HepG2 (cell line): ENCODE measurements around the gene SYVN1. TPM values are rescaled to one million over a fixed set of nuclear protein-coding genes. Genes with fewer than 3 reads are reported as not detected.

Source experiments
- ATF7 ChIP-seq, 2 experiments: fragments of 450-650 bp in 1 of 2; sonication (generic) in 1 of 2; formaldehyde crosslinking in 1 of 2; IDR thresholded peaks; 2 replicates each; pipeline versions ENCODE4 v1.4.0 to v1.6.1; 2016 to 2020; ENCODE audit warnings: antibody characterized with exemption in 1 of 2, mild to moderate bottlenecking in 1 of 2, missing genetic modification reagents in 1 of 2
- BHLHE40 ChIP-seq: IDR thresholded peaks from 2 replicates; pipeline ENCODE4 v1.6.1; 2011; ENCODE audit warnings: low read length, improper control_type of control experiment
- CBFB ChIP-seq: sonication (generic); formaldehyde crosslinking; IDR thresholded peaks from 2 replicates; pipeline ENCODE4 v1.4.0; 2020; ENCODE audit warnings: missing genetic modification reagents
- CC2D1A ChIP-seq: sonication (generic); formaldehyde crosslinking; IDR thresholded peaks from 2 replicates; pipeline ENCODE4 v1.8.1; 2023; ENCODE audit warnings: mild to moderate bottlenecking, missing genetic modification reagents
- IKZF4 ChIP-seq: sonication (generic); formaldehyde crosslinking; IDR thresholded peaks from 2 replicates; pipeline ENCODE4 v1.5.1; 2020; ENCODE audit warnings: borderline replicate concordance, mild to moderate bottlenecking, low read depth, missing genetic modification reagents; ENCODE audit errors: not compliant biosample characterization
- PBX2 ChIP-seq: IDR thresholded peaks from 2 replicates; pipeline ENCODE4 v1.6.1; 2016; ENCODE audit warnings: control low read depth
- RAD21 ChIP-seq: fragments of 450-650 bp; formaldehyde crosslinking; IDR thresholded peaks from 2 replicates; pipeline ENCODE4 v1.5.0; 2020; ENCODE audit warnings: mild to moderate bottlenecking
- SNAI1 ChIP-seq: sonication (generic); formaldehyde crosslinking; IDR thresholded peaks from 2 replicates; pipeline ENCODE4 v1.5.0; 2020; ENCODE audit warnings: mild to moderate bottlenecking, missing genetic modification reagents, borderline replicate concordance
- STAG1 ChIP-seq: sonication (generic); formaldehyde crosslinking; IDR thresholded peaks from 2 replicates; pipeline ENCODE4 v1.4.0; 2020; ENCODE audit warnings: missing genetic modification reagents
- XBP1 ChIP-seq: sonication (generic); formaldehyde crosslinking; IDR thresholded peaks from 2 replicates; pipeline ENCODE4 v1.5.0; 2020; ENCODE audit warnings: missing genetic modification reagents
- ZNF24 ChIP-seq: fragments of 450-650 bp; IDR thresholded peaks from 2 replicates; pipeline ENCODE4 v1.6.1; 2017; ENCODE audit warnings: antibody characterized with exemption, mild to moderate bottlenecking
- ZNF432 ChIP-seq: sonication (generic); formaldehyde crosslinking; IDR thresholded peaks from 2 replicates; pipeline ENCODE4 v1.5.0; 2020; ENCODE audit warnings: missing genetic modification reagents, mild to moderate bottlenecking, borderline replicate concordance
- ZNF503 ChIP-seq: sonication (generic); formaldehyde crosslinking; IDR thresholded peaks from 2 replicates; pipeline ENCODE4 v1.4.0; 2020; ENCODE audit warnings: missing genetic modification reagents
- ZNF557 ChIP-seq: sonication (generic); formaldehyde crosslinking; IDR thresholded peaks from 2 replicates; pipeline ENCODE4 v1.4.0; 2020; ENCODE audit warnings: missing genetic modification reagents
- ZNF589 ChIP-seq: sonication (generic); formaldehyde crosslinking; conservative IDR thresholded peaks from 2 replicates; pipeline ENCODE4 v1.8.0; 2022; ENCODE audit warnings: mild to moderate bottlenecking, moderate library complexity, missing genetic modification reagents
- ZNF674 ChIP-seq: sonication (generic); formaldehyde crosslinking; IDR thresholded peaks from 2 replicates; pipeline ENCODE4 v1.5.0; 2020; ENCODE audit warnings: low read depth, mild to moderate bottlenecking, missing genetic modification reagents
- ZNF782 ChIP-seq: sonication (generic); formaldehyde crosslinking; IDR thresholded peaks from 2 replicates; pipeline ENCODE4 v1.4.0; 2020; ENCODE audit warnings: missing genetic modification reagents, mild to moderate bottlenecking, borderline replicate concordance
- polyA plus RNA-seq, 8 experiments: library from polyadenylated mRNA; depleted of rRNA in 3 of 8; stranded (reverse) in 7 of 8; unstranded in 1 of 8; fragments of >200 nt; fragmentation: Illumina TruSeq in 4 of 8; extraction: Trizol in 4 of 8; gene quantifications; 2 replicates each; pipeline versions ENCODE4 v1.2.1 to v1.2.3, GENCODE V29; 2011 to 2016; ENCODE audit warnings: low read depth in 4 of 8, missing spikeins in 1 of 8, mixed read lengths in 1 of 8; ENCODE audit not compliant: insufficient read depth in 1 of 8
- total RNA-seq, 5 experiments: library from RNA; depleted of rRNA; stranded (reverse); fragments of >200 nt; fragmentation: Illumina TruSeq; extraction: Trizol; gene quantifications; 2 replicates each; pipeline ENCODE4 v1.2.3, GENCODE V29; 2016; ENCODE audit warnings: low read depth in 1 of 5
- TF ChIP-seq, protein P1 (sequence below): sonication (generic); formaldehyde crosslinking; IDR thresholded peaks from 2 replicates; pipeline ENCODE4 v1.9.0; 2021; ENCODE audit warnings: missing genetic modification reagents, mild to moderate bottlenecking, borderline replicate concordance
- TF ChIP-seq, protein P2 (sequence below): IDR thresholded peaks from 2 replicates; pipeline ENCODE4 v1.6.1; 2016; ENCODE audit warnings: low read depth, control low read depth
- TF ChIP-seq, protein P3 (sequence below): sonication (generic); formaldehyde crosslinking; IDR thresholded peaks from 2 replicates; pipeline ENCODE4 v1.8.0; 2022; ENCODE audit warnings: low read depth, missing genetic modification reagents

The SYVN1 gene
- total and polyA plus RNA-seq, 2 of the 13 experiments (the other 11 are each of a cell fraction or from before 2014, with no cell fraction given), result 10.3 to 22.5 TPM

DNA sequence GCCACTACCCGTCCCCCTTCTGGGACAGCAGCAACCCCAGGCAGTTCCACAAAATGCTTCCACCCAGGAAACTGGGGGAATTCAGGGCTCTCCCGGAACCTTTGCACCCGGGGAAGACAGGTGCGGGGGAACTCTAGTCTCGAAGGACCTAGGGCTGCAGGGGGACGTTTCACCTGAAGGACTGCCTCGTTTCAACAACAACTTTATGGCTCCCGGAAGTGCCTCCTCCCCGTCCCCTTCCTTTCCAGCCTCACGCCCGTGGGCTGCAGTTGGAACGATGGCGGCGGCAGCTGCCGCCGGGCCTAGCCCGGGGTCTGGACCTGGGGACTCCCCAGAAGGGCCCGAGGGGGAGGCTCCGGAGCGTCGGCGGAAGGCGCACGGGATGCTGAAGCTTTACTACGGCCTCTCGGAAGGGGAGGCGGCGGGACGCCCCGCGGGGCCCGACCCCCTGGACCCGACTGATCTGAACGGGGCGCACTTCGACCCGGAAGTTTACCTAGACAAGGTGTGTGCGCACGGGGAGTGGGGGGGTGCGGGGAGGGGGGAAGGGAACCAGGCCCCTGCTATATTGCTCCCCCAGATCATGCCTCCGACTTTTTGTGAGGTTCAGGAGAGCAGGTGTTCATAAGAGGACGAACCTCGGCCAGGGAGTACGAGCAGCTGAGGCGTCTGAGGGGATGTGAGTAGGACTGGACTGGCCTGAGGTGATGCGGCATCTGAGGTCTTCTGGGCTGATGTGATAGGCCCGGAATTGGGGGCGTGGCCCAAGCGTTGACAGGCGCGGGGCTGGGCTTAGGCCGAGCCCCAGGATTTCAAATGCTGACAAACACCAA lies 38.1 kb downstream of the SYVN1 start, which contains the start of gene VPS51 (continued):
- TF ChIP-seq ZNF503 (CRISPR knock-in tag) (peak; percentile 65), BHLHE40 (peak; percentile 78), ZNF24 (peak; percentile 85), ATF7 (IDR thresholded peaks at IDR 0.05) (no peak), ATF7 (CRISPR knock-in tag; IDR thresholded peaks at IDR 0.05) (peak; percentile 58), CC2D1A (CRISPR knock-in tag) (no peak), ZNF589 (CRISPR knock-in tag) (0 out of 2 replicates have a peak, but pooled peaks have one; percentile 39), XBP1 (CRISPR knock-in tag) (no peak; the same call in 1 of the 2 replicates), SNAI1 (peak; percentile 75; the same call in 1 of the 2 replicates), ZNF557 (CRISPR knock-in tag) (no peak), IKZF4 (CRISPR knock-in tag) (no peak), STAG1 (CRISPR knock-in tag) (no peak), ZNF782 (no peak; the same call in 1 of the 2 replicates), PBX2 (CRISPR knock-in tag) (no peak), RAD21 (CRISPR knock-in tag) (peak; percentile 48; the same call in 1 of the 2 replicates), CBFB (CRISPR knock-in tag) (no peak; the same call in 1 of the 2 replicates), ZNF432 (no peak), ZNF674 (CRISPR knock-in tag) (no peak)
- TF ChIP-seq, protein P1, sequence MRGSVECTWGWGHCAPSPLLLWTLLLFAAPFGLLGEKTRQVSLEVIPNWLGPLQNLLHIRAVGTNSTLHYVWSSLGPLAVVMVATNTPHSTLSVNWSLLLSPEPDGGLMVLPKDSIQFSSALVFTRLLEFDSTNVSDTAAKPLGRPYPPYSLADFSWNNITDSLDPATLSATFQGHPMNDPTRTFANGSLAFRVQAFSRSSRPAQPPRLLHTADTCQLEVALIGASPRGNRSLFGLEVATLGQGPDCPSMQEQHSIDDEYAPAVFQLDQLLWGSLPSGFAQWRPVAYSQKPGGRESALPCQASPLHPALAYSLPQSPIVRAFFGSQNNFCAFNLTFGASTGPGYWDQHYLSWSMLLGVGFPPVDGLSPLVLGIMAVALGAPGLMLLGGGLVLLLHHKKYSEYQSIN, result no peak
- TF ChIP-seq, protein P2, sequence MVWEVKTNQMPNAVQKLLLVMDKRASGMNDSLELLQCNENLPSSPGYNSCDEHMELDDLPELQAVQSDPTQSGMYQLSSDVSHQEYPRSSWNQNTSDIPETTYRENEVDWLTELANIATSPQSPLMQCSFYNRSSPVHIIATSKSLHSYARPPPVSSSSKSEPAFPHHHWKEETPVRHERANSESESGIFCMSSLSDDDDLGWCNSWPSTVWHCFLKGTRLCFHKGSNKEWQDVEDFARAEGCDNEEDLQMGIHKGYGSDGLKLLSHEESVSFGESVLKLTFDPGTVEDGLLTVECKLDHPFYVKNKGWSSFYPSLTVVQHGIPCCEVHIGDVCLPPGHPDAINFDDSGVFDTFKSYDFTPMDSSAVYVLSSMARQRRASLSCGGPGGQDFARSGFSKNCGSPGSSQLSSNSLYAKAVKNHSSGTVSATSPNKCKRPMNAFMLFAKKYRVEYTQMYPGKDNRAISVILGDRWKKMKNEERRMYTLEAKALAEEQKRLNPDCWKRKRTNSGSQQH (CRISPR knock-in tag), result peak; percentile 87
- TF ChIP-seq, protein P3, sequence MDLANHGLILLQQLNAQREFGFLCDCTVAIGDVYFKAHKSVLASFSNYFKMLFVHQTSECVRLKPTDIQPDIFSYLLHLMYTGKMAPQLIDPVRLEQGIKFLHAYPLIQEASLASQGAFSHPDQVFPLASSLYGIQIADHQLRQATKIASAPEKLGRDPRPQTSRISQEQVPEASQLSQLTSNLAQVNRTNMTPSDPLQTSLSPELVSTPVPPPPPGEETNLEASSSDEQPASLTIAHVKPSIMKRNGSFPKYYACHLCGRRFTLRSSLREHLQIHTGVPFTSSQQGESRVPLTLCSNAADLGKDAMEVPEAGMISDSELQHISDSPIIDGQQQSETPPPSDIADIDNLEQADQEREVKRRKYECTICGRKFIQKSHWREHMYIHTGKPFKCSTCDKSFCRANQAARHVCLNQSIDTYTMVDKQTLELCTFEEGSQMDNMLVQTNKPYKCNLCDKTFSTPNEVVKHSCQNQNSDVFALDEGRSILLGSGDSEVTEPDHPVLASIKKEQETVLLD (CRISPR knock-in tag), result peak; percentile 46; the same call in 1 of the 2 replicates
